Stimulated activated CD8-positive, alpha-beta memory T cell treated with anti-CD3 and anti-CD28 coated beads, Interleukin-12 subunit alpha, Interleukin-12 subunit beta, amount 100 ng/mL, for 4 hours (primary cell): ENCODE data around the gene DLD.
"Not testable (repeated sequence)": the region's sequence is repeated elsewhere in the genome, so short reads cannot be mapped to it uniquely, and the experiment has no call there.

Source experiments
- DNase-seq: peaks from one replicate; pipeline ENCODE4 v3.0.0-alpha.2; 2020; ENCODE audit warnings: low read depth

The DLD gene

GRCh38 chr7:107944411-107945169, 53.6 kb downstream of the DLD start:
- DNase-seq: no peak

GRCh38 chr7:107945332-107945731, 54.3 kb downstream of the DLD start:
- no peak for DNase-seq

- no peak for DNase-seq
These were observed 55.5 kb downstream of the DLD start for GRCh38 chr7:107946451-107946850.

- DNase-seq: no peak
These were observed 55.9 kb downstream of the DLD start for GRCh38 chr7:107946881-107947280.

- no peak for DNase-seq
These were observed 57.9 kb downstream of the DLD start for GRCh38 chr7:107948645-107949442.

- DNase-seq: no peak
These were observed 58.5 kb downstream of the DLD start for GRCh38 chr7:107949443-107949935.

- DNase-seq: no peak
These were observed 60.3 kb downstream of the DLD start for GRCh38 chr7:107951172-107951787.

- DNase-seq: no peak
These were observed 60.9 kb downstream of the DLD start for GRCh38 chr7:107951896-107952295.

- no peak for DNase-seq
These were observed 62.4 kb downstream of the DLD start for GRCh38 chr7:107953265-107953923.

GRCh38 chr7:107953924-107954303, 62.9 kb downstream of the DLD start:
- no peak for DNase-seq

GRCh38 chr7:107955394-107955793, 64.4 kb downstream of the DLD start:
- no peak for DNase-seq

GRCh38 chr7:107956950-107957349, 66.0 kb downstream of the DLD start:
- not testable (repeated sequence) for DNase-seq

- no peak for DNase-seq
These were observed 66.5 kb downstream of the DLD start for GRCh38 chr7:107957436-107957835.

- no peak for DNase-seq
These were observed 68.0 kb downstream of the DLD start for GRCh38 chr7:107958764-107959526.

GRCh38 chr7:107959527-107959898, 68.5 kb downstream of the DLD start:
- no peak for DNase-seq

GRCh38 chr7:107960272-107960671, 69.3 kb downstream of the DLD start:
- no peak for DNase-seq

- DNase-seq: no peak
These were observed 70.4 kb downstream of the DLD start for GRCh38 chr7:107961405-107961804.

- DNase-seq: no peak
These were observed 71.8 kb downstream of the DLD start for GRCh38 chr7:107962817-107963216.

- no peak for DNase-seq
These were observed 73.5 kb downstream of the DLD start for GRCh38 chr7:107964510-107964909.

GRCh38 chr7:107966711-107967110, 75.7 kb downstream of the DLD start:
- DNase-seq: no peak

GRCh38 chr7:107967420-107967819, 76.4 kb downstream of the DLD start:
- no peak for DNase-seq

GRCh38 chr7:107968449-107968848, 77.5 kb downstream of the DLD start:
- DNase-seq: no peak
